GM12873 (cell line): ENCODE data around the gene NANOS1.

Experiments used
- CTCF ChIP-seq: IDR thresholded peaks from 2 replicates; pipeline ENCODE4 v1.5.1; 2012; ENCODE audit warnings: low read depth, mild to moderate bottlenecking, moderate library complexity, low read length, control low read depth; ENCODE audit not compliant: insufficient read depth; ENCODE audit errors: missing control alignments

NANOS1 gene

GRCh38 chr10:119020627-119020946, 8.9 kb upstream of the NANOS1 start:
- TF ChIP-seq CTCF: no peak

- no peak for TF ChIP-seq CTCF
Observed at GRCh38 chr10:119022846-119023552, 6.5 kb upstream of the NANOS1 start.

GRCh38 chr10:119023553-119023868, 6.0 kb upstream of the NANOS1 start:
- TF ChIP-seq CTCF: no peak

- TF ChIP-seq CTCF: no peak
Observed at GRCh38 chr10:119024882-119025281, 4.6 kb upstream of the NANOS1 start.

- no peak for TF ChIP-seq CTCF
Observed at GRCh38 chr10:119025336-119025735, 4.2 kb upstream of the NANOS1 start.

GRCh38 chr10:119025776-119026175, 3.7 kb upstream of the NANOS1 start:
- no peak for TF ChIP-seq CTCF

GRCh38 chr10:119026301-119027110, 3.0 kb upstream of the NANOS1 start:
- TF ChIP-seq CTCF: no peak
